Activated effector memory CD4-positive, alpha-beta T cell treated with Interleukin-2 at 50 U/mL for 16 hours (primary cell): ENCODE results near the gene STUB1.

Source experiments
- DNase-seq: peaks from one replicate; pipeline ENCODE4 v3.0.0-alpha.2; 2020

STUB1 gene

GRCh38 chr16:645852-646678 lies 34.1 kb upstream of the STUB1 start:
- DNase-seq: no peak

- DNase-seq: no peak
Observed at GRCh38 chr16:646679-647172, 33.5 kb upstream of the STUB1 start.

DNA sequence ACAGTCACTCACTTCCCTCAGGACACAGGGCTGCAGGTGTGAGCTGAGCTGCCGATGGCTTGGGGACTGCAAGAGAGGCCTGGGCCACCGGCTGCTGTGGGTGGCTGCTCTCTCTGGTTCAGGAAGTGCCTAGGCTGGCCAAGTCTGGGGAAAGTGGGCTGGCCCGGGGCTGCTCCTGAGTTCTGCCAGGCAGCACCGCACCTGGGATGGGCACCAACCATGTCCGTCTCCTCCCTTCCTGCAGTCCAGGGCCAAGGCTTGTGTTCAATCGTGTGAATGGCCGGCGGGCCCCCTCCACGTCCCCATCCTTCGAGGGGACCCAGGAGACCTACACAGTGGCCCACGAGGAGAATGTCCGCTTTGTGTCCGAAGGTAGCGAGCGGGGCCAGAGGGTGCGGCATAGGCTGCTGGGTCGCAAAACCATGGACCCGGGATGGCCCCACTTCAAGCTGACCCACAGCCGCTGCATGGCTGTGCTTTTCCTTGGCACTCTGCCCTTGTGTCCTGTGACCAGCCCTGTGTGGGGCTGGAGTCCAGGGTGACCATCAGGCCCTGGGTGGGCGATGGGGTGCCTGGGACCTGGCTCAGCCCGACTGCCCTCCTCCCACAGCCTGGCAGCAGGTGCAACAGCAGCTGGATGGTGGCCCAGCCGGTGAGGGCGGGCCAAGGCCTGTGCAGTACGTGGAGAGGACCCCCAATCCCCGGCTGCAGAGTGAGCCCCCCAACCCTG lies 32.9 kb upstream of the STUB1 start:
- no peak for DNase-seq

GRCh38 chr16:648071-648780 lies 32.0 kb upstream of the STUB1 start:
- no peak for DNase-seq

DNA sequence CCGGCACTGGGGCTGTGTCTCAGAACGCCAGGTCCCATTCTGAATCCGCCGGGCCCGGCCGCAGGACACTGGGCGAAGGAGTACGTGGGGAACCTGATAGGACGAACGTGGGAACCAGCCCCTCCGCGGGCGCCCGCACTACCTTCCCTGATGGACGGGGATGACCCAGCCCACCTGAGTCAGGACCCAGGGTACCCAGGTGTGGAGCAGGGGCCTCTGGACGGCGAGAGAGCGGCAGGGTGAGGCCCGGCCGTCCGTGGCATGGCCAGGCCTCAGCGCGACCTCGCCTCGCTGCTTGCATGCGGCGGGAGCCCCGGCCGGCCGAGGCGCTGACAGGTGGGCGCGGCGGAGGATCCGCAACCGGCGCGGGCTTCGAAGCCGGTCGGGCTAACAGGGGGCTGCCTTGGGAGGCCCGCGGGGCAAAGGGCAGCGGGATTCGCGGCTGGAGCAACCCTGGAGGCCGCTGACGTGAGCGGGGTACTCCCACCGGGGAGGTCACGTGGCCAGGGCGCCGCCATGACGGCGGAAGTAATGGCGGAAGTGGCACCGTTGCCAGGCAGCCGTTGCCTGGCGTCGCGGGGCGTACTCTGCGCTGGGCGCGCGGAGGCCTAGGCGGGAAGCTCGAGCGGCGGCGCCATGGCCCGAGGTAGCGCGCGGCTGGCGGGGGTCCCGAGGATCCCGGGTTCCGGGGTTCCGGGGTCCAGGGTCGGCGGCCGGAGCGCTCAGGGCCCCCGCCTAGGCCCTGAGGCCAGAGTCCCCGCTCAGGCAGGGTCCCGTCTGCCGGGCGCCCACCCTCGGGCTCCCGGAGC lies 31.2 kb upstream of the STUB1 start, which contains the start of gene WDR90:
TSS of gene WDR90 (plus strand) at position 585 of the 809 bp plus-strand sequence. CDS start at position 637, 52 bp downstream.
- DNase-seq: peak; percentile 89

- no peak for DNase-seq
Observed at GRCh38 chr16:649631-650030, 30.6 kb upstream of the STUB1 start.

- no peak for DNase-seq
Observed at GRCh38 chr16:651844-652243, 28.4 kb upstream of the STUB1 start.

DNA sequence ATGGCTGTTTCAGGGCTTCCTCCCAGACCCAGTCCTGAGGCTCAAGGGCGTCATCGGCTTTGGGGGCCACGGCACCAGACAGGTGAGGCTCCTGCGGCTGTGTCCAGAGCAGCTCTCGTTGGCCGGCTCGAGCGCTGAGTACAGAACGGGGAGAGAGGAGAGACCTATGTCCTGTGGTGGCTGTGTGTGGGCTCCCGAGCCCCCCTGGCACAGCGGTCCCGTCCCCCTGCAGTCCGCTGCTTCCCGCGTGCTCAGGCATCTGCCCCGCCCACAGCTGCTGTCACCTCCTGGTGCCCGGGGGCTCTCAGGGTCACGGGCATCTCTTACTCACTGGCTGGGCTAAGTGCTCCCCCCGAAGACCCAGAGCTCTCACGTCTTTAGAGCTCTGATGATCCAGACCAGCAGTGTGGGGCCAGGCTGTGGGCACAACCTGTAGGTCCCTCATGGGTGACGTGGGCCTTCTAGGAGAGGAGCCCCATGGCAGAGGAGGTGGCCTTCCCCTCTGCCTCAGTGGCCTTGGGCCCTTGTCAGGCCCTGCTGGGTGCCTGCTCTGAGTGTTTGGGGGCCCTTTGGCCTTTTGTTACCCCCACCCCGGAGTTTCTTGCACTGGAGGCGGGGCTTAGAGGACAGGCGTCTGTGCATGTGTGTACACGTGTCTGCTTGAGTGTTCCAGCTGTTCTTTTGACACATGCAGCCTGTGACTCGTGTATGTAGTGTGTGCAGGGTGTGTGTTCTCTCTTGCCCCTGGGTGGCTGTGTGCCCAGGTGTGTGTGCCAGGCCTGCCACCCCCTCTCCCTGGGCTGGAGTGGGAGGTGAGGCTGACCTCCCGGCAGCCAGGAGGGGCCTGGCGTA lies 27.5 kb upstream of the STUB1 start:
- no peak for DNase-seq

DNA sequence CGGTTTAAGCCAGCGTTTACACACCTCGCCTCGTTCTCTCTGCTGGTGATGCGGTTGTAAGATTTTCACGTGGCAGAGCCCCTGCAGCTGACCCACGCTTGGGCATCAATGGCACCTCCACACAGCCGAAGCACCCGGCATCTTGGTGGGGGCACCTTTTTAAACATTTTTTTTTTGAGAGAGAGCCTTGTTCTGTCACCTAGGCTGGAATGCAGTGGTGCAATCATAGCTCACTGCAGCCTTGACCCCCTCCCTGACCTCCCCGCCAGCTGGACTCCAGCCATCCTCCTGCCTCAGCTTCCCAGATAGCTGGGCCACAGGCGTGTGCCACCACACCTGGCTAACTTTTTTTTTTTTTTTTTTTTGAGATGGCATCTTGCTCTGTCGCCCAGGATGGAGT lies 26.2 kb upstream of the STUB1 start:
- no peak for DNase-seq

DNA sequence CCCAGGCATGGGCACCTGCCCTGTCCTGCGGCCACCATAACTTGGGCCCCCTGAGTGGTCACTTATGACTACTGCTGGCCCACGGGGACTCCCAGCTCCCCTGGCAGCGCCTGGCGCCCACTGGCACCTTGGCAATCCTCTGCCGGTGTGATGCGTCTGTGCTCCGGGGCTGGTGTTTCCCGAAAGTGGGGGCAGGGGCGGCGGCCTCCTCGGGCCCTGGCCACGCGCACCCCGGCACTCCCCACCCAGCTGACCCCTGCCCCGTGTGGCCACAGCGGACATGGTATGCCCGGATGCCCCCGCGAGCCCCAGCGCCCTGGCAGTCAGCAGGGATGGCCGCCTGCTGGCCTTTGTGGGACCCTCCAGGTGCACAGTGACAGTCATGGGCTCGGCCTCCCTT lies 22.7 kb upstream of the STUB1 start:
- no peak for DNase-seq

DNA sequence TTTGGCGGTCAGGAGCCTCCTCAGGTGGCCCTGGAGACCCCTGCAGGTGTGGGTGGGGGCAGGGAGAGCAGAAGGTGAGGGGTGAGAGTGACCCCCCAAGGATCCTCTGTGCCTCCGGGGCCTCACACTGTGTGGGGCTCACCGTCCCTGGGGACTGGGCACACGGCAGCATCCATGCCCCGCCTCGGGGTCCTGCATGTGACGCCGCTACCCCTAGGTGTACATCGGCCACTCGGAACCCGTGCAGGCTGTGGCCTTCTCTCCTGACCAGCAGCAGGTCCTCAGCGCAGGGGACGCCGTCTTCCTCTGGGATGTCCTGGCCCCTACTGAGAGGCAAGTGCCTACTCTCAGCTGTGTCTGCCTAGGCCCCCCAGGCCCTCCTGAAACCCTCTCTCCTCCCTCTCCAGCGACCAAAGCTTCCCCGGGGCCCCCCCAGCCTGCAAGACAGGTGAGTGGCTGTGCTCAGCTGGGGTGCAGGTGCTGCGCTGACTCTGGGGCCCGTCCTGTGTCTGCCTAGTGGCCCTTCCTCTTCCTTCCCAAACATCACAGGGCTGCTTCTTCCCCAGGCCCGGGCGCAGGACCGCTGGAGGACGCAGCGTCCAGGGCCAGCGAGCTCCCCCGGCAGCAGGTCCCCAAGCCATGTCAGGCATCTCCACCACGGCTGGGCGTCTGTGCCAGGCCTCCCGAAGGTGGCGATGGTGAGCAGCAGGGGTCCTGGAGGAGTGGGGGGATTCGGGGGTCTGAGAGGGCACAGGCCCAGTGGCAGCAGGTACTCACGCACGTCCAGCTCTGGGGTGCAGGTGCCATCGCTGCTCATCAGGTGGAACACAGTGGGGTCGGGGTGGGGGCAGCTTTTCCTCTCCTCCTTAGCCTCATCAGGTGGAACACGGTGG lies 21.3 kb upstream of the STUB1 start:
- no peak for DNase-seq

DNA sequence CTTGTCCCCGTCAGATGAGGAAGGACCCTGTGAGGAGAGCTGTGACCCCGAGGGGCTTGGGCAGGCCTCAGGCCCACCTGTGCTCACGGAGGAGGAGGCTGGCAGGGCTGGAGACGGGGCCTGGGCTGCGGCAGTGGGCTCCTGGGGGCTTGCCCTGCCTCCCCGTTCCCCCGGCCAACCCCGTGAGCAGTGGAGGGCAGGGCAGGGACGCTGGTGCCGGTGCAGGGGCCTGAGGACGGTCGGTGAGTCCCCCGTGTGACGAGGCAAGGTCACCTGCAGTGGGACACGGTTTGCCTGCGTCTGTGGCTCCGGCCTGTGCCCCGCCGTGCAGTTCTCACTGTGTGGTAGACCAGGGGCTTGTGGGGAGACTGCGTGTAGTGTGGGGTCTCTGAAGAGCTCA lies 20.6 kb upstream of the STUB1 start:
- DNase-seq: no peak

GRCh38 chr16:660132-660458 lies 20.1 kb upstream of the STUB1 start:
- DNase-seq: no peak

GRCh38 chr16:660459-661183 lies 19.6 kb upstream of the STUB1 start:
- peak; percentile 34 for DNase-seq

- DNase-seq: no peak
Observed at GRCh38 chr16:661184-661821, 18.9 kb upstream of the STUB1 start.

- DNase-seq: no peak
Observed at GRCh38 chr16:662095-662494, 18.1 kb upstream of the STUB1 start.

DNA sequence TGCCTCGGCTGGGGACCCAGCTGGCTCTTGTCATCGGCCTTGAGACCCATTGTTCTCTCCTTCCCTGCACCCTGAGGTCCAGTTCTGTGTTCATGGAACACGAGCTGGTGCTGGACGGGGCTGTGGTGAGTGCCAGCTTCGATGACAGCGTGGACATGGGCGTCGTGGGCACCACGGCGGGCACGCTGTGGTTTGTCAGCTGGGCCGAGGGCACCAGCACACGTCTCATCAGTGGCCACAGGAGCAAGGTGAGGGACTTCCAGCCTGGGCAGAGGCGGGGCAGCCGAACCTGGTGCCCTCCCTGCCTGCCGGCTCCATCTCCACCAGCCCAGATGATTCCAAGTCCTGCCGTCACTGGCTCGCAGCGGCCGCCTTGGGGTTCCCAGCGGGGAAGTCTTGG lies 17.6 kb upstream of the STUB1 start:
- no peak for DNase-seq

DNA sequence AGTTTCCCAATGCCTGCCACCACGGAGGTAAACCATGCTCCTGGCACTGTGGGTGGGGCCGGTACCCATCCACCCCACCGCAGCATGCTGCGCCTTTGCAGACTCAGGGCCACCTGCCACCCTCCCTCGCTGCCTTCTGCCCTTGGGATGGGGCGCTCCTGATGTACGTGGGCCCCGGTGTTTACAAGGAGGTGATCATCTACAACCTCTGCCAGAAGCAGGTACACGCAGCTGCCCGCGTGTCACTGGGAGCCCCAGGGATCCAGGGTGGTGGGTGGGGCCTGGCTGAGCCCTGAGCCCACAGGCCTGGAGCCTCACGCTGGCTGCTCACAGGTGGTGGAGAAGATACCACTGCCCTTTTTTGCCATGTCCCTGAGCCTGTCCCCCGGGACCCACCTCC lies 13.6 kb upstream of the STUB1 start:
- DNase-seq: no peak

DNA sequence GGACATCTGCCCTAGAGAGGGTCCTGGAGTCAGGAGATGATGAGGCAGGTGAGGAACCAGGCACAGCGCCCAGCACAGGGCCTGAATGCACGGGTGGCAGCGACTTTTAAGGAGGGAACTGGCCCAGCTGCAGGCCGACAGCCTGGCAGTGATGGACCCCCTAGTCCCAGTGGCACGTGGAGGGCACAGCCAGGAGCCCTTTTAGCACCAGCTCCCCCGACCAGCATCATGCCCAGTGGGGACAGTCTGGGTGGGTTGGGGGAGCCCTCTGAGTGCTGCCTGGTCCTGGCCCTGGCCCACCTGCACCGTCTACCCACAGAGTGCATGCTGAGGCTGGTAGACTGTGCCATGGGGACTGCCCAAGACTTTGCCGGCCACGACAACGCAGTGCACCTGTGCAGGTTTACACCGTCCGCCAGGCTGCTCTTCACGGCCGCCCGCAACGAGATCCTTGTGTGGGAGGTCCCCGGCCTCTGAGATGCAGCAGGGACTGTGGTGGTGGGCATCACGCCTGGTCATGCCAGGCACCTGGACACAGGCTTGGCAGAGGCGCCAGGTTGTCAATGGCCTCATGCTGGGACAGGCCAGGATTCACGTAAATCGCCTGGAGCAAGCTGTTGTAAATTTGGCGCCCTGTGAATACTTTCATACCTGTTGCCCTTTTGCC lies 13.0 kb upstream of the STUB1 start:
- no peak for DNase-seq
